Endothelial cell of umbilical vein (primary cell): ENCODE results near the gene FTO. TPM values are rescaled to one million over a fixed set of nuclear protein-coding genes. Genes with fewer than 3 reads are reported as not detected.

Source experiments
- BruUV-seq: library from RNA; stranded (reverse); fragments of 400-500 nt; replicated peaks from 2 replicates; lab custom pipeline; 2021; lab: Mats Ljungman, UMichigan
- CTCF ChIA-PET: fragments of 300-600, 350-600 bp; sonication (Branson Sonifier 250); formaldehyde crosslinking; loops from one replicate; lab custom pipeline; 2021; ENCODE audit warnings: antibody characterized with exemption, inconsistent platforms; lab: Charles Lee
- POLR2A ChIA-PET: fragments of 300-600, 350-600 bp; sonication (Branson Sonifier 250); formaldehyde crosslinking; loops from one replicate; lab custom pipeline; 2021; ENCODE audit warnings: antibody characterized with exemption, inconsistent platforms; lab: Charles Lee
- DNase-seq: peaks from one replicate; pipeline ENCODE4 v3.0.0-alpha.2; 2011; ENCODE audit warnings: low read depth, low spot score
- FAIRE-seq: peaks from 2 replicates; lab custom pipeline; 2011; peaks lifted over from hg19 to GRCh38; lab: Jason Lieb, UNC
- H2AFZ ChIP-seq: 2 replicates; pipeline ENCODE4 v1.6.0; 2012; ENCODE audit warnings: low read depth, low read length, control low read depth, inconsistent platforms
- H3K27ac ChIP-seq: 2 replicates; pipeline ENCODE4 v1.5.1; 2011; ENCODE audit warnings: low read depth, mild to moderate bottlenecking, control low read depth, low read length, moderate library complexity; ENCODE audit not compliant: insufficient read depth
- H3K27me3 ChIP-seq, 2 experiments: 2 replicates each; pipeline versions ENCODE4 v1.6.0 to v1.6.1; 2011; ENCODE audit warnings: low read length in 2 of 2, mixed read lengths in 1 of 2; ENCODE audit not compliant: control insufficient read depth in 2 of 2, insufficient read depth in 2 of 2
- H3K36me3 ChIP-seq, 2 experiments: 2 replicates in 1 of 2; 3 replicates in 1 of 2; pipeline ENCODE4 v1.5.1; 2011; ENCODE audit warnings: low read length in 2 of 2, mild to moderate bottlenecking in 1 of 2, moderate library complexity in 1 of 2; ENCODE audit not compliant: control insufficient read depth in 2 of 2, insufficient read depth in 2 of 2; ENCODE audit errors: extremely low read depth in 1 of 2
- H3K4me1 ChIP-seq: 3 replicates; pipeline ENCODE4 v1.5.1; 2011; ENCODE audit warnings: mild to moderate bottlenecking, low read length; ENCODE audit not compliant: control insufficient read depth, insufficient read depth; ENCODE audit errors: extremely low read depth
- H3K4me2 ChIP-seq: 2 replicates; pipeline ENCODE4 v1.6.1; 2011; ENCODE audit warnings: low read length, control low read depth, mixed read lengths; ENCODE audit not compliant: insufficient read depth
- H3K4me3 ChIP-seq, 3 experiments: fragments of 200-600 bp in 1 of 3; sonication (generic), shearing (Covaris generic) in 1 of 3; replicated peaks in 1 of 3; 2 replicates each; pipeline ENCODE4 v1.5.1; 2011 to 2016; ENCODE audit warnings: control low read depth in 3 of 3, low read length in 3 of 3, mild to moderate bottlenecking in 2 of 3, inconsistent platforms in 1 of 3, low read depth in 1 of 3, moderate library complexity in 1 of 3; ENCODE audit not compliant: insufficient read depth in 1 of 3
- H3K79me2 ChIP-seq: 2 replicates; pipeline ENCODE4 v1.6.0; 2012; ENCODE audit warnings: low read length, inconsistent platforms; ENCODE audit not compliant: control insufficient read depth, insufficient read depth
- H3K9ac ChIP-seq: replicated peaks from 2 replicates; pipeline ENCODE3; 2011; ENCODE audit warnings: low read length, control low read depth; ENCODE audit not compliant: insufficient read depth; ENCODE audit errors: extremely low read depth
- H3K9me1 ChIP-seq: replicated peaks from 3 replicates; pipeline ENCODE4 v1.6.0; 2011; ENCODE audit warnings: mild to moderate bottlenecking, low read length; ENCODE audit not compliant: control insufficient read depth, insufficient read depth; ENCODE audit errors: extremely low read depth
- H3K9me3 ChIP-seq: replicated peaks from 2 replicates; pipeline ENCODE4 v1.5.1; 2012; ENCODE audit warnings: low read length, inconsistent platforms; ENCODE audit not compliant: control insufficient read depth, insufficient read depth
- H4K20me1 ChIP-seq: replicated peaks from 2 replicates; pipeline ENCODE3; 2011; ENCODE audit warnings: mild to moderate bottlenecking, low read length; ENCODE audit not compliant: control insufficient read depth, insufficient read depth; ENCODE audit errors: extremely low read depth
- EZH2 ChIP-seq: IDR thresholded peaks from 2 replicates; pipeline ENCODE4 v1.6.1; 2012; ENCODE audit warnings: borderline replicate concordance, low read depth, mild to moderate bottlenecking, moderate library complexity, low read length, inconsistent platforms; ENCODE audit not compliant: severe bottlenecking
- FOS ChIP-seq: IDR thresholded peaks from 2 replicates; pipeline ENCODE4 v1.6.1; 2011; ENCODE audit warnings: mild to moderate bottlenecking, low read length, moderate library complexity, borderline replicate concordance; ENCODE audit not compliant: insufficient read depth
- GATA2 ChIP-seq: IDR thresholded peaks from 2 replicates; pipeline ENCODE4 v1.7.0; 2011; ENCODE audit warnings: low read depth, mild to moderate bottlenecking, moderate library complexity, mixed read lengths, low read length; ENCODE audit not compliant: insufficient read length, insufficient read depth
- JUN ChIP-seq: IDR thresholded peaks from 2 replicates; pipeline ENCODE4 v1.6.1; 2011; ENCODE audit warnings: borderline replicate concordance, low read depth; ENCODE audit not compliant: insufficient read length, insufficient read depth
- MAX ChIP-seq: IDR thresholded peaks from 2 replicates; pipeline ENCODE4 v1.6.1; 2011; ENCODE audit not compliant: insufficient read depth, insufficient read length
- MYC ChIP-seq: IDR thresholded peaks from one replicate; pipeline ENCODE4 v1.6.1; 2011; ENCODE audit warnings: mild to moderate bottlenecking, low read depth, low read length
- POLR2A ChIP-seq: IDR thresholded peaks from 2 replicates; pipeline ENCODE4 v1.6.1; 2012; ENCODE audit warnings: low read depth, mild to moderate bottlenecking, control low read depth, low read length
- POLR2AphosphoS5 ChIP-seq: IDR thresholded peaks from 2 replicates; pipeline ENCODE4 v1.6.1; 2012; ENCODE audit warnings: low read depth, mild to moderate bottlenecking, control low read depth, low read length, moderate library complexity; ENCODE audit not compliant: insufficient read depth
- dilution Hi-C: fragments of 300-500 bp; cut with MboI; formaldehyde crosslinking; loops from one replicate; pipeline ENCODE4 v1.15.0; 2019; ENCODE audit warnings: low sequenced_read_pairs; ENCODE audit not compliant: extremely low pct_ligation_motif_present
- intact Hi-C: fragments of 100-400 bp; cut with micrococcal nuclease; formaldehyde crosslinking; loops from one replicate; pipeline ENCODE4 v1.10.0; 2022
- polyA plus RNA-seq, 4 experiments: library from polyadenylated mRNA; depleted of rRNA in 3 of 4; stranded (reverse) in 3 of 4; unstranded in 1 of 4; fragments of >200 nt; gene quantifications; 2 replicates each; pipeline versions ENCODE4 v1.2.1 to v1.2.3, GENCODE V29; 2011 to 2012; ENCODE audit warnings: missing spikeins in 1 of 4
- total RNA-seq: library from RNA; stranded (reverse); gene quantifications from 2 replicates; pipeline ENCODE4 v1.2.3, GENCODE V29; 2021
- TF ChIP-seq, protein P1 (sequence below), 2 donors: IDR thresholded peaks; 1 replicate in 1 of 2; 2 replicates in 1 of 2; pipeline ENCODE4 v1.5.1; 2011; ENCODE audit warnings: low read length in 2 of 2, mild to moderate bottlenecking in 2 of 2, moderate library complexity in 2 of 2, control low read depth in 1 of 2, inconsistent platforms in 1 of 2, low read depth in 1 of 2; ENCODE audit not compliant: insufficient read depth in 1 of 2; ENCODE audit errors: extremely low read depth in 1 of 2

Gene FTO
- total and polyA plus RNA-seq, 2 donors (not counting 3 experiments of a cell fraction or from before 2014, with no cell fraction given) = 48.6 to 87.1 TPM

GRCh38 chr16:53741546-53741945 is 37.6 kb downstream of the FTO start:
- no peak for TF ChIP-seq MAX
- no peak for TF ChIP-seq GATA2
- no peak for TF ChIP-seq POLR2A
- no peak for TF ChIP-seq MYC
- TF ChIP-seq POLR2AphosphoS5 = no peak
- TF ChIP-seq EZH2 = no peak
- TF ChIP-seq FOS = no peak
- no peak for TF ChIP-seq JUN
- TF ChIP-seq, protein P1, sequence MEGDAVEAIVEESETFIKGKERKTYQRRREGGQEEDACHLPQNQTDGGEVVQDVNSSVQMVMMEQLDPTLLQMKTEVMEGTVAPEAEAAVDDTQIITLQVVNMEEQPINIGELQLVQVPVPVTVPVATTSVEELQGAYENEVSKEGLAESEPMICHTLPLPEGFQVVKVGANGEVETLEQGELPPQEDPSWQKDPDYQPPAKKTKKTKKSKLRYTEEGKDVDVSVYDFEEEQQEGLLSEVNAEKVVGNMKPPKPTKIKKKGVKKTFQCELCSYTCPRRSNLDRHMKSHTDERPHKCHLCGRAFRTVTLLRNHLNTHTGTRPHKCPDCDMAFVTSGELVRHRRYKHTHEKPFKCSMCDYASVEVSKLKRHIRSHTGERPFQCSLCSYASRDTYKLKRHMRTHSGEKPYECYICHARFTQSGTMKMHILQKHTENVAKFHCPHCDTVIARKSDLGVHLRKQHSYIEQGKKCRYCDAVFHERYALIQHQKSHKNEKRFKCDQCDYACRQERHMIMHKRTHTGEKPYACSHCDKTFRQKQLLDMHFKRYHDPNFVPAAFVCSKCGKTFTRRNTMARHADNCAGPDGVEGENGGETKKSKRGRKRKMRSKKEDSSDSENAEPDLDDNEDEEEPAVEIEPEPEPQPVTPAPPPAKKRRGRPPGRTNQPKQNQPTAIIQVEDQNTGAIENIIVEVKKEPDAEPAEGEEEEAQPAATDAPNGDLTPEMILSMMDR (IDR thresholded peaks at IDR 0.05; ENCODE audit: extremely low read depth in 1 of 2, insufficient read depth in 1 of 2, low read depth in 1 of 2, low read length in 2 of 2) = no peak
- intact Hi-C loops (no loop called here), dilution Hi-C loops (no loop called here)
- H3K4me3 ChIP-seq = no peak overlapping the region
- no peak for DNase-seq
- peaks cover 12% of the 10 kb centered on the region for H3K79me2 ChIP-seq
- BruUV-seq = no TSS peak
- no peak overlapping the region for H3K27ac ChIP-seq
- FAIRE-seq = no peak
- no peaks in the 10 kb centered on the region for H3K36me3 ChIP-seq
- H3K9ac ChIP-seq = no peak overlapping the region
- no peak overlapping the region for H3K4me2 ChIP-seq
- no peaks in the 10 kb centered on the region for H3K27me3 ChIP-seq
- H3K4me1 ChIP-seq = peaks cover 11% of the 10 kb centered on the region
- no peaks in the 10 kb centered on the region for H3K9me1 ChIP-seq
- CTCF ChIA-PET = interaction anchor here (0.7 to 1.7 kb wide), 4 partner anchors 12 to 150 kb away, joined by 3 to 4 read pairs (median 4); no protein-coding TSS in a partner anchor
- no peaks in the 10 kb centered on the region for H3K9me3 ChIP-seq
- POLR2A ChIA-PET = no interaction called here
- no peaks in the 10 kb centered on the region for H4K20me1 ChIP-seq
- H2AFZ ChIP-seq = no peak overlapping the region
